Hepatocyte (in vitro differentiated cells): ENCODE data around the gene MS4A7. TPM values are rescaled to one million over a fixed set of nuclear protein-coding genes. Genes with fewer than 3 reads are reported as not detected.

ENCODE experiments used
- DNase-seq: peaks from one replicate; pipeline ENCODE4 v3.0.0-alpha.2; 2016; ENCODE audit warnings: low spot score
- H2AFZ ChIP-seq: fragments of 200-600 bp; sonication (generic); 2 replicates; pipeline ENCODE4 v1.6.0; 2016; ENCODE audit warnings: antibody characterized with exemption, mild to moderate bottlenecking
- H3K27ac ChIP-seq: fragments of 200-600 bp; sonication (generic); 2 replicates; pipeline ENCODE4 v1.5.1; 2016; ENCODE audit warnings: mild to moderate bottlenecking
- H3K27me3 ChIP-seq: fragments of 200-600 bp; sonication (generic); 2 replicates; pipeline ENCODE4 v1.6.1; 2016
- H3K36me3 ChIP-seq: fragments of 200-600 bp; sonication (generic); replicated peaks from 2 replicates; pipeline ENCODE4 v1.5.1; 2016; ENCODE audit warnings: low read depth; ENCODE audit not compliant: insufficient read depth
- H3K4me1 ChIP-seq: fragments of 200-600 bp; sonication (generic); 2 replicates; pipeline ENCODE4 v1.5.1; 2016; ENCODE audit warnings: mild to moderate bottlenecking, moderate library complexity; ENCODE audit not compliant: insufficient read depth
- H3K4me2 ChIP-seq: fragments of 200-600 bp; sonication (generic); 2 replicates; pipeline ENCODE4 v1.6.0; 2016
- H3K4me3 ChIP-seq: fragments of 200-600 bp; sonication (generic); 2 replicates; pipeline ENCODE4 v1.5.1; 2016; ENCODE audit warnings: mild to moderate bottlenecking
- H3K79me2 ChIP-seq: fragments of 200-600 bp; sonication (generic); 2 replicates; pipeline ENCODE4 v1.6.0; 2017; ENCODE audit warnings: mild to moderate bottlenecking
- H3K9me2 ChIP-seq: fragments of 200-600 bp; sonication (generic); replicated peaks from 2 replicates; pipeline ENCODE4 v1.6.0; 2017; ENCODE audit warnings: mild to moderate bottlenecking; ENCODE audit not compliant: insufficient read depth
- H3K9me3 ChIP-seq: fragments of 200-600 bp; sonication (generic); 2 replicates; pipeline ENCODE4 v1.5.1; 2016; ENCODE audit warnings: low read depth, mild to moderate bottlenecking
- H4K20me1 ChIP-seq: fragments of 200-600 bp; sonication (generic); 2 replicates; pipeline ENCODE4 v1.6.0; 2016; ENCODE audit warnings: mild to moderate bottlenecking; ENCODE audit not compliant: insufficient read depth, poor library complexity, severe bottlenecking
- EZH2 ChIP-seq: fragments of 200-600 bp; sonication (generic); IDR thresholded peaks from 2 replicates; pipeline ENCODE4 v1.6.1; 2016; ENCODE audit warnings: antibody characterized with exemption, mild to moderate bottlenecking, borderline replicate concordance
- EZH2phosphoT487 ChIP-seq: fragments of 200-600 bp; sonication (generic); IDR thresholded peaks from one replicate; pipeline ENCODE4 v1.6.1; 2018; ENCODE audit warnings: antibody characterized with exemption, mild to moderate bottlenecking, low read depth, moderate library complexity; ENCODE audit not compliant: unreplicated experiment, severe bottlenecking
- WGBS: methylation state at CpG from one replicate; pipeline ENCODE4 v1.1.6; 2016; ENCODE audit warnings: low lambda C conversion rate; ENCODE audit errors: missing lambda C conversion rate; 5-methylcytosine and 5-hydroxymethylcytosine counted together
- polyA plus RNA-seq: library from polyadenylated mRNA; unstranded; fragments of >200 nt; fragmentation: Nextera tagmentation; extraction: Ambion mirVana; gene quantifications from 2 replicates; pipeline ENCODE4 v1.2.1, GENCODE V29; 2016
- total RNA-seq: library from RNA; depleted of rRNA; stranded (reverse); fragments of >200 nt; gene quantifications from 2 replicates; pipeline ENCODE4 v1.2.3, GENCODE V29; 2014
- TF ChIP-seq, protein P1 (sequence below): fragments of 200-600 bp; sonication (generic); IDR thresholded peaks from 2 replicates; pipeline ENCODE4 v1.5.1; 2016; ENCODE audit warnings: antibody characterized with exemption, mild to moderate bottlenecking; ENCODE audit not compliant: poor library complexity

The MS4A7 gene
- total and polyA plus RNA-seq, 2 experiments from 2014 or later = 0.60 to 1.8 TPM

DNA sequence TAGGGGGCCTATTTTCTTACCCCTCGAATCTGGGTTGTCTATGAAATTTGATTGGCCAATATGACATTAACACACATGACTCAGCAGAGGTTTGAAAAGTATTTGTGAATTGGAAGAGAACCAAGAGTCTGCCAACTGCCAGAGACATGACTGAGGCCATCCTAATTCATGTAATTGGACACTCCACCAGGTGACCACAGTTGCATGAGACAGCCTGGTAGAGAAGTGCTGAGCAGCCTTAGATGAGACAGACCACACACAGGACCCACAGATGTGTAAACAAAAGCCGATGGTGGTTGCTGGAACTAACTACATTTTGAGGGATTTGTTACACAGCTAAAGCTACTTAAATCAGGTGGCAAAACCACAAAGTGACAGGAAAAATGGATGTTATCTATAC lies 50.2 kb downstream of the MS4A7 start:
- 54% methylated on average over 2 of the region's 2 CpGs for WGBS
- no peak overlapping the region for H3K27ac ChIP-seq
- no peak for DNase-seq
- no peak overlapping the region for H3K4me3 ChIP-seq
- no peaks in the 10 kb centered on the region for H3K36me3 ChIP-seq
- H3K9me2 ChIP-seq = no peaks in the 10 kb centered on the region
- no peaks in the 10 kb centered on the region for H3K9me3 ChIP-seq
- H3K4me1 ChIP-seq = no peaks in the 10 kb centered on the region
- no peaks in the 10 kb centered on the region for H3K79me2 ChIP-seq
- no peaks in the 10 kb centered on the region for H4K20me1 ChIP-seq
- H3K27me3 ChIP-seq = no peaks in the 10 kb centered on the region
- TF ChIP-seq EZH2 (no peak), EZH2phosphoT487 (no peak)
- TF ChIP-seq, protein P1, sequence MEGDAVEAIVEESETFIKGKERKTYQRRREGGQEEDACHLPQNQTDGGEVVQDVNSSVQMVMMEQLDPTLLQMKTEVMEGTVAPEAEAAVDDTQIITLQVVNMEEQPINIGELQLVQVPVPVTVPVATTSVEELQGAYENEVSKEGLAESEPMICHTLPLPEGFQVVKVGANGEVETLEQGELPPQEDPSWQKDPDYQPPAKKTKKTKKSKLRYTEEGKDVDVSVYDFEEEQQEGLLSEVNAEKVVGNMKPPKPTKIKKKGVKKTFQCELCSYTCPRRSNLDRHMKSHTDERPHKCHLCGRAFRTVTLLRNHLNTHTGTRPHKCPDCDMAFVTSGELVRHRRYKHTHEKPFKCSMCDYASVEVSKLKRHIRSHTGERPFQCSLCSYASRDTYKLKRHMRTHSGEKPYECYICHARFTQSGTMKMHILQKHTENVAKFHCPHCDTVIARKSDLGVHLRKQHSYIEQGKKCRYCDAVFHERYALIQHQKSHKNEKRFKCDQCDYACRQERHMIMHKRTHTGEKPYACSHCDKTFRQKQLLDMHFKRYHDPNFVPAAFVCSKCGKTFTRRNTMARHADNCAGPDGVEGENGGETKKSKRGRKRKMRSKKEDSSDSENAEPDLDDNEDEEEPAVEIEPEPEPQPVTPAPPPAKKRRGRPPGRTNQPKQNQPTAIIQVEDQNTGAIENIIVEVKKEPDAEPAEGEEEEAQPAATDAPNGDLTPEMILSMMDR = no peak
- H3K4me2 ChIP-seq = no peak overlapping the region
- H2AFZ ChIP-seq = no peak overlapping the region

DNA sequence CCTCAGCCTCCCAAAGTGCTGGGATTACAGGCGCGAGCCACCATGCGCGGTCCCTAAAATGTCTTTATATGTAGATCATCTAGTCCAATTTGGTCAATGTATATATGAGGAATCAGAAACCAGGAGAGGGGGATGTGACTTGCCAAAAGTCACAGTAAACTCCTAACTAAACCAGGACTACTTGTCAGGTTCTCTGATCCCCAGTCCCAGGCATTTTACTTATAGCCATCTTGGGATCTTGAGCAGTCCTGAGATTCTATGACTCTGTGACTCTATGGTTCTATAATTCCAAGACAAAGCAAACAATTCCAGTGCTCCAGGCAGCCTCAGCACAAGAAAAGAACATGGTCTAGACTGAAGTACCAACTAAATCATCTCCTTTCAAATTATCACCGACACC lies 50.9 kb downstream of the MS4A7 start, which contains the start of gene MS4A5:
TSS of gene MS4A5 (plus strand) at position 301 of the 400 bp plus-strand sequence. CDS start 103 bp downstream, outside the sequence.
- H3K36me3 ChIP-seq = no peaks in the 10 kb centered on the region

DNA sequence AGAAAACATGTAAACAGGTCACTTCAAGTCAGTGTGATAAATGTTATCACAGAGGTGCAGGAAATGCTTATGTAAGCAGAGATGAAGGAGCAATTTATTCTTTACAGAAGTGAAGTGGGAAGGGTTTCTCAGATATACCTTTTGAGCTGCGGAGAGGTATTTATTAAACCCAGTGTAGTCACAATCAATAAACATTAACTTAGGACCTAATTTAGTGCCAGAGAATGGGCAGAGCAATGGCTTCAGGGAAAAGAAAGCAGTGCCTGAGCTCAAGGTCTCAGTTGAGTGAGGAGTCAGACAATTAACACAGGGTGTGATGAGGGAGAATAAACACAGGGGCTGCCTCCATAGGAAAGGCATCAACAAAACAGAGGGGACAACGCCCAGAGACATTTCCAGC lies 52.9 kb downstream of the MS4A7 start:
- 75% methylated on average over 2 of the region's 2 CpGs for WGBS
- Histone ChIP-seq H3K27ac (no peak overlapping the region), H3K4me1 (no peaks in the 10 kb centered on the region), H2AFZ (no peak overlapping the region), H3K79me2 (no peaks in the 10 kb centered on the region), H3K9me2 (no peaks in the 10 kb centered on the region), H3K27me3 (no peaks in the 10 kb centered on the region), H3K36me3 (no peaks in the 10 kb centered on the region), H4K20me1 (no peaks in the 10 kb centered on the region), H3K4me3 (no peak overlapping the region), H3K9me3 (no peaks in the 10 kb centered on the region), H3K4me2 (no peak overlapping the region)
- TF ChIP-seq EZH2phosphoT487 (no peak), EZH2 (no peak)
- TF ChIP-seq, protein P1 = no peak
- no peak for DNase-seq

More for the DNA sequence above, 50.9 kb downstream of the MS4A7 start, which contains the start of gene MS4A5:
- Histone ChIP-seq H3K4me2 (no peak within 1 kb of the TSS), H3K9me2 (no peaks in the 10 kb centered on the region), H3K4me1 (no peaks in the 10 kb centered on the region), H3K9me3 (no peaks in the 10 kb centered on the region), H4K20me1 (no peaks in the 10 kb centered on the region), H3K4me3 (no peak within 1 kb of the TSS), H3K27ac (no peak within 1 kb of the TSS), H2AFZ (no peak within 1 kb of the TSS), H3K27me3 (no peaks in the 10 kb centered on the region), H3K79me2 (no peaks in the 10 kb centered on the region)
- no peak for TF ChIP-seq EZH2phosphoT487
- no peak for DNase-seq
- WGBS = 99% methylated on average over 5 of the region's 5 CpGs

- H4K20me1 ChIP-seq = no peaks in the 10 kb centered on the region
- no peaks in the 10 kb centered on the region for H3K4me1 ChIP-seq
- no peaks in the 10 kb centered on the region for H3K36me3 ChIP-seq
- H3K9me3 ChIP-seq = no peaks in the 10 kb centered on the region
- TF ChIP-seq EZH2 (no peak), EZH2phosphoT487 (no peak)
- TF ChIP-seq, protein P1 = no peak
- H3K4me3 ChIP-seq = no peak overlapping the region
- H3K4me2 ChIP-seq = no peak overlapping the region
- no peak for DNase-seq
- no peak overlapping the region for H2AFZ ChIP-seq
- 73% methylated on average over 4 of the region's 4 CpGs for WGBS
- no peak overlapping the region for H3K27ac ChIP-seq
- no peaks in the 10 kb centered on the region for H3K27me3 ChIP-seq
- H3K9me2 ChIP-seq = no peaks in the 10 kb centered on the region
- no peaks in the 10 kb centered on the region for H3K79me2 ChIP-seq
These were observed 55.1 kb downstream of the MS4A7 start for GRCh38 chr11:60433401-60433800.

Other genes starting within 250 kb of the MS4A7 start
- gene MS4A6A, start 195.4 kb upstream of the MS4A7 start, total RNA-seq = 1.1 and 6.2 TPM in 2 replicates
- 1.4 and 5.8 TPM in 2 replicates for gene MS4A6A, start 195.4 kb upstream of the MS4A7 start, polyA plus RNA-seq
- gene MS4A4E, start 135.4 kb upstream of the MS4A7 start, total RNA-seq = not detected in 2 replicates
- 0.18 TPM in 1 of 2 replicates, not detected in the other for gene MS4A4E, start 135.4 kb upstream of the MS4A7 start, polyA plus RNA-seq
- gene MS4A4A, start 97.9 kb upstream of the MS4A7 start, total RNA-seq = 1.8 and 5.3 TPM in 2 replicates
- 0.48 and 0.69 TPM in 2 replicates for gene MS4A4A, start 97.9 kb upstream of the MS4A7 start, polyA plus RNA-seq
- gene MS4A6E, start 51.3 kb upstream of the MS4A7 start, total RNA-seq = not detected in 2 replicates
- not detected in 2 replicates for gene MS4A6E, start 51.3 kb upstream of the MS4A7 start, polyA plus RNA-seq
- gene MS4A14, start 17.9 kb downstream of the MS4A7 start, total RNA-seq = not detected in 2 replicates
- gene MS4A14, start 17.9 kb downstream of the MS4A7 start, polyA plus RNA-seq = not detected in 2 replicates
- not detected in 2 replicates for gene MS4A5, start 51.0 kb downstream of the MS4A7 start, total RNA-seq
- gene MS4A5, start 51.0 kb downstream of the MS4A7 start, polyA plus RNA-seq = not detected in 2 replicates
- gene MS4A1, start 77.3 kb downstream of the MS4A7 start, total RNA-seq = not detected in 2 replicates
- not detected in 2 replicates for gene MS4A1, start 77.3 kb downstream of the MS4A7 start, polyA plus RNA-seq
- not detected in 2 replicates for gene MS4A12, start 114.2 kb downstream of the MS4A7 start, total RNA-seq
- not detected in 2 replicates for gene MS4A12, start 114.2 kb downstream of the MS4A7 start, polyA plus RNA-seq
- not detected in 2 replicates for gene MS4A13, start 136.9 kb downstream of the MS4A7 start, total RNA-seq
- gene MS4A13, start 136.9 kb downstream of the MS4A7 start, polyA plus RNA-seq = not detected in 2 replicates